GM18520 (cell line): ENCODE measurements around the gene NFKB1.
"Not testable (repeated sequence)": the region's sequence is repeated elsewhere in the genome, so short reads cannot be mapped to it uniquely, and the experiment has no call there.

Source experiments
- ATAC-seq: cut with Tn5 transposase; IDR thresholded peaks from one replicate; pipeline ENCODE4 v1.9.1; 2021; ENCODE audit not compliant: unreplicated experiment

The NFKB1 gene

GRCh38 chr4:102500696-102501446, at the start of gene NFKB1:
Gene NFKB1, plus strand, starts transcription at chr4:102501359. Its CDS starts 24,160 bp downstream, at chr4:102525519.
- peak; percentile 57 for ATAC-seq

GRCh38 chr4:102452854-102453253, 48.3 kb upstream of the NFKB1 start:
- ATAC-seq = no peak

GRCh38 chr4:102453827-102454226, 47.3 kb upstream of the NFKB1 start:
- no peak for ATAC-seq

GRCh38 chr4:102454268-102454667, 46.9 kb upstream of the NFKB1 start:
- ATAC-seq = no peak

GRCh38 chr4:102454981-102455685, 46.0 kb upstream of the NFKB1 start:
- no peak for ATAC-seq

- ATAC-seq = no peak
Measured at GRCh38 chr4:102455750-102456149, 45.4 kb upstream of the NFKB1 start.

GRCh38 chr4:102466298-102466697, 34.9 kb upstream of the NFKB1 start:
- no peak for ATAC-seq

- ATAC-seq = no peak
Measured at GRCh38 chr4:102469806-102470205, 31.4 kb upstream of the NFKB1 start.

GRCh38 chr4:102472441-102473013, 28.6 kb upstream of the NFKB1 start:
- no peak for ATAC-seq

GRCh38 chr4:102473476-102473875, 27.7 kb upstream of the NFKB1 start:
- no peak for ATAC-seq

GRCh38 chr4:102474736-102475504, 26.2 kb upstream of the NFKB1 start:
- ATAC-seq = no peak

- no peak for ATAC-seq
Measured at GRCh38 chr4:102477657-102478056, 23.5 kb upstream of the NFKB1 start.

- no peak for ATAC-seq
Measured at GRCh38 chr4:102478186-102478585, 23.0 kb upstream of the NFKB1 start.

GRCh38 chr4:102479832-102480231, 21.3 kb upstream of the NFKB1 start:
- ATAC-seq = not testable (repeated sequence)

- no peak for ATAC-seq
Measured at GRCh38 chr4:102483120-102483519, 18.0 kb upstream of the NFKB1 start.

GRCh38 chr4:102483990-102484692, 17.0 kb upstream of the NFKB1 start:
- ATAC-seq = not testable (repeated sequence)

GRCh38 chr4:102492531-102493241, 8.5 kb upstream of the NFKB1 start:
- no peak for ATAC-seq

GRCh38 chr4:102493257-102493656, 7.9 kb upstream of the NFKB1 start:
- no peak for ATAC-seq

GRCh38 chr4:102493794-102494193, 7.4 kb upstream of the NFKB1 start:
- no peak for ATAC-seq

- no peak for ATAC-seq
Measured at GRCh38 chr4:102494603-102495002, 6.6 kb upstream of the NFKB1 start.
